ENCODE measurements around the gene PLEKHM2. TPM values are rescaled to one million over a fixed set of nuclear protein-coding genes. Genes with fewer than 3 reads are reported as not detected.
"Not testable (repeated sequence)": the region's sequence is repeated elsewhere in the genome, so short reads cannot be mapped to it uniquely, and the experiment has no call there.

Gene PLEKHM2
- polyA plus RNA-seq, 4 donors: 18.6 to 29.0 (median 23.8) TPM

DNA sequence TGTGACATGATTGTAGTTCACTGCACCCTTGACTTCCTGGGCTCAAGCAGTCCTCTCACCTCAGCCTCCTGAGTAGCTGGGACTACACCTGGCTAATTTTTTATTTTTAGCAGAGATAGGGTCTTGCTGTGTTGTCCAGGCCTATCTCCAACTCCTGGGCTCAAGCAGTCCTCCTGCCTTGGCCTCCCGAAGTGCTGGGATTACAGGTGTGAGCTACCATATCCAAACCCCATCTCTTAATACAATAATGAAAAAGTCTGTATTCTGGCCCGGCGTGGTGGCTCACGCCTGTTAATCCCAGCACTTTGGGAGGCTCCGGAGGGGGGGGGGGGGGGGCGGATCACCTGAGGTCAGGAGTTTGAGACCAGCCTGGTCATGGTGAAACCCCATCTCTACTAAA is 32.0 kb upstream of the PLEKHM2 start:
- WGBS, 3 donors: 91 to 98% (median 98%) methylated on average over 3 to 6 of the region's 6 CpGs
- FAIRE-seq; H3K27ac ChIP-seq (ENCODE audit: low read depth in 1 of 3, low read length in 2 of 3); H3K9me3 ChIP-seq (ENCODE audit: control insufficient read depth in 2 of 2, insufficient read depth in 1 of 2, low read depth in 1 of 2, low read length in 1 of 2); H3K27me3 ChIP-seq (ENCODE audit: control insufficient read depth in 3 of 3, insufficient read depth in 3 of 3, low read length in 3 of 3); H3K4me1 ChIP-seq (ENCODE audit: control insufficient read depth in 3 of 3, insufficient read depth in 2 of 3, low read depth in 1 of 3, low read length in 2 of 3); DNase-seq; H3K4me3 ChIP-seq (ENCODE audit: low read depth in 1 of 3, low read length in 3 of 3): not testable (repeated sequence)
- H3K36me3 ChIP-seq (ENCODE audit: control insufficient read depth in 3 of 3, insufficient read depth in 2 of 3, low read depth in 1 of 3, low read length in 3 of 3): peaks cover 7 to 56% (median 22%) of the 10 kb centered on the region in 3 donors

DNA sequence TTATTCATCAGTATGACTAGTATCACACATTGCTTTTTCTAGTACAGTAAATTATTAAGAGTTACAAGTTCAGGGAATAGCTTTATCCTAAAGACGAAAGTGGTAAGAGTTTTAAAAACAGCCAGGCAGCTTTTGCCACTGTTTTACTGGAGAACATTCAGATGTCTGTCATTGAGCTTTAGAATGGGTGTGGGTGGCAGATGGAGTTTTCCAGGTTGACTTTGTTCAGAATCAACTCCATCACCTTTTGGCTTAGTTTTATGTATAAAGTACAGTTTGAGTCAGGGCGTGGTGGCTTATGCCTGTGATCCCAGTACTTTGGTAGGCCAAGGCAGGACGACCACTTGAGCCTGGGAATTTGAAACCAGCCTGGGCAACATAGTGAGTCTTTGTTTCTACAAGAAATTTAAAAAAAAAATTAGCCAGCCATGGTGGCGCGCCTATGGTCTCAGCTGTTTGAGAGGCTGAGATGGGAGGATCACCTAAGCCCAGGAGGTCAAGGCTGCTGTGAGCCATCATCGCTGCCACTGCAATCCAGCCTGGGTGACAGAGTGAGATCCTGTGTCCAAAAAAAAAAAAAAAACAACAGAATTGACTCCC is 29.9 kb upstream of the PLEKHM2 start:
- H3K27ac ChIP-seq (ENCODE audit: low read depth in 1 of 3, low read length in 2 of 3): no peak overlapping the region
- H3K27me3 ChIP-seq (ENCODE audit: control insufficient read depth in 3 of 3, insufficient read depth in 3 of 3, low read length in 3 of 3): no peaks in the 10 kb centered on the region
- no peak for DNase-seq
- peaks cover 7 to 49% (median 16%) of the 10 kb centered on the region in 3 donors for H3K36me3 ChIP-seq (ENCODE audit: control insufficient read depth in 3 of 3, insufficient read depth in 2 of 3, low read depth in 1 of 3, low read length in 3 of 3)
- no peaks in the 10 kb centered on the region for H3K9me3 ChIP-seq (ENCODE audit: control insufficient read depth in 2 of 2, insufficient read depth in 1 of 2, low read depth in 1 of 2, low read length in 1 of 2)
- no peak for FAIRE-seq
- no peak overlapping the region for H3K4me3 ChIP-seq (ENCODE audit: low read depth in 1 of 3, low read length in 3 of 3)
- H3K4me1 ChIP-seq (ENCODE audit: control insufficient read depth in 3 of 3, insufficient read depth in 2 of 3, low read depth in 1 of 3, low read length in 2 of 3): no peaks in the 10 kb centered on the region
- 83 to 91% (median 87%) methylated on average over 6 of the region's 6 CpGs for WGBS, 3 donors

DNA sequence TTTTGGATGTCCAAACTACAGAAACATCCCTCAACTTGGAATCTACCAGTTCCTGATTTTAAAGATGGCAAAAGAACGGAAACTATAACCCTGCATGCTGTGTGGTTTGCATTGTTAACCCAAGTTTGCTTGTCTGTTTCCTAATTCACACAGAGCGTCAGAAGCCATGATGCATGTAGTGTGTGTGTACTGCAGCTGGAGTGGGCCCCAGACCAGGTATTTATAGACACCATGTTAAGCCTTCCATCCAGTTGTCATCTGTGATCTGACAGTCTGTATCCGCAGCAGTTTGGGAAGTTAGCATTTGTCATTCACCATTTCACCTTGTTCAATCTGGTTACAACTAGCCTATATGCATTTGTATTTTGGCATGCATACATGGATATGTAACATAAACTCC is 27.7 kb upstream of the PLEKHM2 start:
- Histone ChIP-seq H3K4me1 (ENCODE audit: control insufficient read depth in 3 of 3, insufficient read depth in 2 of 3, low read depth in 1 of 3, low read length in 2 of 3) (no peaks in the 10 kb centered on the region), H3K27ac (ENCODE audit: low read depth in 1 of 3, low read length in 2 of 3) (no peak overlapping the region), H3K36me3 (ENCODE audit: control insufficient read depth in 3 of 3, insufficient read depth in 2 of 3, low read depth in 1 of 3, low read length in 3 of 3) (peaks cover 9 to 38% (median 24%) of the 10 kb centered on the region in 3 donors), H3K4me3 (ENCODE audit: low read depth in 1 of 3, low read length in 3 of 3) (no peak overlapping the region), H3K9me3 (ENCODE audit: control insufficient read depth in 2 of 2, insufficient read depth in 1 of 2, low read depth in 1 of 2, low read length in 1 of 2) (no peaks in the 10 kb centered on the region), H3K27me3 (ENCODE audit: control insufficient read depth in 3 of 3, insufficient read depth in 3 of 3, low read length in 3 of 3) (no peaks in the 10 kb centered on the region)
- WGBS, 3 donors: 94 to 98% (median 95%) methylated on average over 3 of the region's 3 CpGs
- DNase-seq (no peak), FAIRE-seq (no peak)

DNA sequence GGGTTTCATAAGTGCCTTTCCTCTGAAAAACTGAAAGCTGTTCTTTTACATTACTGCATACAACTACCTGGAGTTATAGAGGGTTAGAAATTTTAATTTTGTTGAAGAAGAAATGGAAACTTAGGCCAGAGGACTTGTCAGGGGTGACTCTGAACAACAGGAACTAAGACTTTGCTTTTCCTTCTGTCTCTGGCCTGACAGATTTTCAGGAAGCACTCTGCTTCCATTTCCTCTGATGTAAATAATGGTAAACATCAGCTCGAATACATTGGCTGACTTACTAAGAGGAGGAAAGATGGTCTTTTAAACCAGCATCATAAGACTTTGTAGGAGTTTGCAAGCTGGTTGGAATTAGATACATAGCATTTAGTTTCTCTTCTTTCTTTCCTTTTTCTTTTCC is 27.1 kb upstream of the PLEKHM2 start:
- FAIRE-seq (no peak), DNase-seq (no peak)
- H3K4me1 ChIP-seq (ENCODE audit: control insufficient read depth in 3 of 3, insufficient read depth in 2 of 3, low read depth in 1 of 3, low read length in 2 of 3): no peaks in the 10 kb centered on the region
- no peak overlapping the region for H3K4me3 ChIP-seq (ENCODE audit: low read depth in 1 of 3, low read length in 3 of 3)
- no peaks in the 10 kb centered on the region for H3K27me3 ChIP-seq (ENCODE audit: control insufficient read depth in 3 of 3, insufficient read depth in 3 of 3, low read length in 3 of 3)
- no peaks in the 10 kb centered on the region for H3K9me3 ChIP-seq (ENCODE audit: control insufficient read depth in 2 of 2, insufficient read depth in 1 of 2, low read depth in 1 of 2, low read length in 1 of 2)
- WGBS, 3 donors: 35 to 60% (median 60%) methylated on average over 1 of the region's 1 CpG
- no peak overlapping the region for H3K27ac ChIP-seq (ENCODE audit: low read depth in 1 of 3, low read length in 2 of 3)
- H3K36me3 ChIP-seq (ENCODE audit: control insufficient read depth in 3 of 3, insufficient read depth in 2 of 3, low read depth in 1 of 3, low read length in 3 of 3): peaks cover 4 to 35% (median 19%) of the 10 kb centered on the region in 3 donors

DNA sequence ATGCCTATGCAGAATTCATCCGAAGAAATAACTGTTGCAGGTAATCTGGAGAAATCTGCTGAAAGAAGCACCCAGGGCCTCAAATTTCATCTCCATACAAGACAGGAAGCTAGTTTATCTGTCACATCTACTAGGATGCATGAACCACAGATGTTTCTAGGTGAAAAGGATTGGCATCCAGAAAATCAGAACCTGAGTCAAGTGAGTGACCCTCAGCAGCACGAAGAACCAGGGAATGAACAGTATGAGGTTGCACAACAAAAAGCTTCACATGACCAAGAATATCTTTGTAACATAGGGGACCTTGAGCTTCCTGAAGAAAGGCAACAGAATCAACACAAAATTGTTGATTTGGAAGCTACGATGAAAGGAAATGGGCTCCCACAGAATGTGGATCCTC is 24.0 kb upstream of the PLEKHM2 start:
- H3K36me3 ChIP-seq (ENCODE audit: control insufficient read depth in 3 of 3, insufficient read depth in 2 of 3, low read depth in 1 of 3, low read length in 3 of 3): peaks cover 12 to 20% (median 18%) of the 10 kb centered on the region in 3 donors
- H3K4me3 ChIP-seq (ENCODE audit: low read depth in 1 of 3, low read length in 3 of 3): no peak overlapping the region
- no peaks in the 10 kb centered on the region for H3K4me1 ChIP-seq (ENCODE audit: control insufficient read depth in 3 of 3, insufficient read depth in 2 of 3, low read depth in 1 of 3, low read length in 2 of 3)
- FAIRE-seq (no peak), DNase-seq (no peak)
- H3K9me3 ChIP-seq (ENCODE audit: control insufficient read depth in 2 of 2, insufficient read depth in 1 of 2, low read depth in 1 of 2, low read length in 1 of 2): no peaks in the 10 kb centered on the region
- WGBS, 3 donors: 95 to 98% (median 96%) methylated on average over 3 of the region's 3 CpGs
- H3K27ac ChIP-seq (ENCODE audit: low read depth in 1 of 3, low read length in 2 of 3): no peak overlapping the region
- H3K27me3 ChIP-seq (ENCODE audit: control insufficient read depth in 3 of 3, insufficient read depth in 3 of 3, low read length in 3 of 3): no peaks in the 10 kb centered on the region

DNA sequence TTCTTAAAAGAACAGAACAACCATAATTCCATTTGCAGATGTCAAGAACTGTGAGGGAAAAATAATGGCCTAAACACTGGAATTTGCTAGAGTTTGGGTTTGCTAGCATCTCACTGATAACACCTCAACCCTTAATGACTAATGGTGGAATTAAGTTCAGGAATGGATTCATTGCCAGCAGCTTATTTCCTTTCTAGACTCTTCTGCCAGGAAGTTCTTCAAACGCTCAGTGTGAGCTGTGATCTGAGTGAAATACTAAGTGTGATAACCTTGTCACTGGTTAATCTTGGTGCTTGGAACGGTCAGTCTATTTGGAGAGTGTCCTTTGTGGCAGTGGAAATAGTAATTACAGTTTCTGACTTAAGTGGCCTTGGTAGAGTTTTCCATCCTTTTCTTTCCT is 21.6 kb upstream of the PLEKHM2 start:
- 82 to 85% (median 82%) methylated on average over 2 of the region's 2 CpGs for WGBS, 3 donors

DNA sequence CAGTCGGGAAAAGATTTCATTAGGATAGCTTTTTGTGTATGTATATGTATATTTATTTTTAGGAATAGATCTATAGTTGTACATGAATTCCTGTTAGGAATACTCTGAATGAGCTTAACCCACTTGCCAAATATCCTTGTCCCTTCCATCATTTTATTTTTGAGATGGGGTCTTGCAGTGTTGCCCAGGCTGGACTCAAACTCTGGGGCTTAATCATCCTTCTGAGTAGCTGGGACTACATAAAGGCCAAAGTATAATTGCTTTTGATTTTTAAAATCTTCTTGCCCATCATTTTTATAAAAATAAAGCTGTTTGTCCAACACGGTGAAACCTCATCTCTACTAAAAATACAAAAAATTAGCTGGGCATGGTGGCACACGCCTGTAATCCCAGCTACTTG is 20.2 kb upstream of the PLEKHM2 start:
- Histone ChIP-seq H3K4me3 (ENCODE audit: low read depth in 1 of 3, low read length in 3 of 3) (no peak overlapping the region), H3K9me3 (ENCODE audit: control insufficient read depth in 2 of 2, insufficient read depth in 1 of 2, low read depth in 1 of 2, low read length in 1 of 2) (no peaks in the 10 kb centered on the region), H3K4me1 (ENCODE audit: control insufficient read depth in 3 of 3, insufficient read depth in 2 of 3, low read depth in 1 of 3, low read length in 2 of 3) (no peaks in the 10 kb centered on the region), H3K27me3 (ENCODE audit: control insufficient read depth in 3 of 3, insufficient read depth in 3 of 3, low read length in 3 of 3) (no peaks in the 10 kb centered on the region), H3K27ac (ENCODE audit: low read depth in 1 of 3, low read length in 2 of 3) (no peak overlapping the region), H3K36me3 (ENCODE audit: control insufficient read depth in 3 of 3, insufficient read depth in 2 of 3, low read depth in 1 of 3, low read length in 3 of 3) (peaks cover 9 to 17% (median 12%) of the 10 kb centered on the region in 3 donors)
- FAIRE-seq (no peak), DNase-seq (no peak)
- WGBS, 3 donors: 97 to 98% (median 98%) methylated on average over 3 of the region's 3 CpGs

More for the DNA sequence above, 21.6 kb upstream of the PLEKHM2 start:
- FAIRE-seq (no peak), DNase-seq (no peak)
- Histone ChIP-seq H3K4me1 (ENCODE audit: control insufficient read depth in 3 of 3, insufficient read depth in 2 of 3, low read depth in 1 of 3, low read length in 2 of 3) (no peaks in the 10 kb centered on the region), H3K36me3 (ENCODE audit: control insufficient read depth in 3 of 3, insufficient read depth in 2 of 3, low read depth in 1 of 3, low read length in 3 of 3) (peaks cover 12 to 17% (median 13%) of the 10 kb centered on the region in 3 donors), H3K9me3 (ENCODE audit: control insufficient read depth in 2 of 2, insufficient read depth in 1 of 2, low read depth in 1 of 2, low read length in 1 of 2) (no peaks in the 10 kb centered on the region), H3K27me3 (ENCODE audit: control insufficient read depth in 3 of 3, insufficient read depth in 3 of 3, low read length in 3 of 3) (no peaks in the 10 kb centered on the region), H3K27ac (ENCODE audit: low read depth in 1 of 3, low read length in 2 of 3) (no peak overlapping the region), H3K4me3 (ENCODE audit: low read depth in 1 of 3, low read length in 3 of 3) (no peak overlapping the region)

DNA sequence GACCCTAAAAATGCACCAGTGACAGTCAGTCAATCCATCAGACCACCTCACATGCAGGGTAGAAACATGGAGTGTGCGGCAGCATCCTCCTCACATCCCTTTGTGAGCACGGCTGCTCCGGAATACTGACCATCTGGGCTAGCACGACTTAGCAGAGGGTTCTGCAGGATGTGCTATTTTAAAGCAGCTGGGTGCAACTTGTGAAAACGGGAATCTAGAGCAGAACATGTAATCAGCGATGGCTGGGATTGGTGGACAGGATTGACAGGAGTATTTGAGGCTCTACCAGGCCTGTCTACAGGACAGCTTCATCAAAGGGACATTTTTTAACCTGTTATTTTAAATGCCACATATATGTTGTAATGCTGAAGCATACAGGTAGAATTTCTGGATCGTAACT is 16.8 kb upstream of the PLEKHM2 start:
- no peaks in the 10 kb centered on the region for H3K4me1 ChIP-seq (ENCODE audit: control insufficient read depth in 3 of 3, insufficient read depth in 2 of 3, low read depth in 1 of 3, low read length in 2 of 3)
- FAIRE-seq (no peak), DNase-seq (no peak)
- H3K9me3 ChIP-seq (ENCODE audit: control insufficient read depth in 2 of 2, insufficient read depth in 1 of 2, low read depth in 1 of 2, low read length in 1 of 2): no peaks in the 10 kb centered on the region
- no peak overlapping the region for H3K27ac ChIP-seq (ENCODE audit: low read depth in 1 of 3, low read length in 2 of 3)
- H3K27me3 ChIP-seq (ENCODE audit: control insufficient read depth in 3 of 3, insufficient read depth in 3 of 3, low read length in 3 of 3): no peaks in the 10 kb centered on the region
- 86 to 94% (median 90%) methylated on average over 7 of the region's 7 CpGs for WGBS, 3 donors
- peaks cover 2 to 5% (median 2%) of the 10 kb centered on the region in 3 donors for H3K36me3 ChIP-seq (ENCODE audit: control insufficient read depth in 3 of 3, insufficient read depth in 2 of 3, low read depth in 1 of 3, low read length in 3 of 3)
- H3K4me3 ChIP-seq (ENCODE audit: low read depth in 1 of 3, low read length in 3 of 3): no peak overlapping the region

All from small intestine (tissue), 7 donors.